Activated CD8-positive, alpha-beta T cell treated with anti-CD3 and anti-CD28 coated beads for 36 hours (primary cell): Measurements from ENCODE around the gene N4BP3. TPM values are rescaled to one million over a fixed set of nuclear protein-coding genes. Genes with fewer than 3 reads are reported as not detected.
A peak's percentile ranks its signal among the peaks of the same experiment; 100 is the strongest.

Source experiments
- ATAC-seq: fragments of 200-7000 bp; cut with Tn5 transposase; one replicate; pipeline ENCODE4 v1.10.0; 2021; ENCODE audit warnings: mild to moderate bottlenecking, moderate library complexity
- CTCF ChIA-PET: fragments of 350-600 bp; sonication (Branson Sonifier 250); formaldehyde crosslinking; loops from one replicate; lab custom pipeline; 2021; ENCODE audit warnings: antibody characterized with exemption; lab: Charles Lee
- POLR2A ChIA-PET: fragments of 350-600 bp; sonication (Branson Sonifier 250); formaldehyde crosslinking; loops from one replicate; lab custom pipeline; 2021; ENCODE audit warnings: antibody characterized with exemption; lab: Charles Lee
- DNase-seq: peaks from one replicate; pipeline ENCODE4 v3.0.0-alpha.2; 2020
- H3K27ac Mint-ChIP-seq: one replicate; pipeline ENCODE4 v1.8.0; 2021; ENCODE audit warnings: mild to moderate bottlenecking, mixed read lengths
- H3K27me3 Mint-ChIP-seq: one replicate; pipeline ENCODE4 v1.8.0; 2021; ENCODE audit warnings: mixed read lengths
- H3K36me3 Mint-ChIP-seq: one replicate; pipeline ENCODE4 v1.8.0; 2021; ENCODE audit warnings: low read depth, mixed read lengths
- H3K4me1 Mint-ChIP-seq: one replicate; pipeline ENCODE4 v1.8.0; 2021; ENCODE audit warnings: low read depth, mixed read lengths
- H3K4me3 Mint-ChIP-seq: one replicate; pipeline ENCODE4 v1.8.0; 2021; ENCODE audit warnings: mild to moderate bottlenecking, moderate library complexity, mixed read lengths
- H3K9me3 Mint-ChIP-seq: one replicate; pipeline ENCODE4 v1.8.0; 2021; ENCODE audit warnings: mixed read lengths
- intact Hi-C: fragments of 100-400 bp; cut with micrococcal nuclease; formaldehyde crosslinking; loops from one replicate; pipeline ENCODE4 v1.10.0; 2022
- total RNA-seq, 2 experiments: library from RNA; stranded (reverse); gene quantifications; one replicate each; pipeline ENCODE4 v1.2.3, GENCODE V29; 2021
- TF ChIP-seq, protein P1 (sequence below): fragments of 200-600 bp; IDR thresholded peaks from one replicate; pipeline ENCODE4 v1.8.0; 2022; ENCODE audit warnings: antibody characterized with exemption, mild to moderate bottlenecking

The N4BP3 gene
- total RNA-seq, 2 experiments from 2014 or later, result 33.2 to 33.4 TPM

GRCh38 chr5:178162481-178162880 is 49.1 kb downstream of the N4BP3 start:
- peaks cover 6% of the 10 kb centered on the region for H3K4me1 Mint-ChIP-seq
- intact Hi-C loops, result no loop called here

GRCh38 chr5:178163772-178164735 is 50.7 kb downstream of the N4BP3 start:
- TF ChIP-seq, protein P1, sequence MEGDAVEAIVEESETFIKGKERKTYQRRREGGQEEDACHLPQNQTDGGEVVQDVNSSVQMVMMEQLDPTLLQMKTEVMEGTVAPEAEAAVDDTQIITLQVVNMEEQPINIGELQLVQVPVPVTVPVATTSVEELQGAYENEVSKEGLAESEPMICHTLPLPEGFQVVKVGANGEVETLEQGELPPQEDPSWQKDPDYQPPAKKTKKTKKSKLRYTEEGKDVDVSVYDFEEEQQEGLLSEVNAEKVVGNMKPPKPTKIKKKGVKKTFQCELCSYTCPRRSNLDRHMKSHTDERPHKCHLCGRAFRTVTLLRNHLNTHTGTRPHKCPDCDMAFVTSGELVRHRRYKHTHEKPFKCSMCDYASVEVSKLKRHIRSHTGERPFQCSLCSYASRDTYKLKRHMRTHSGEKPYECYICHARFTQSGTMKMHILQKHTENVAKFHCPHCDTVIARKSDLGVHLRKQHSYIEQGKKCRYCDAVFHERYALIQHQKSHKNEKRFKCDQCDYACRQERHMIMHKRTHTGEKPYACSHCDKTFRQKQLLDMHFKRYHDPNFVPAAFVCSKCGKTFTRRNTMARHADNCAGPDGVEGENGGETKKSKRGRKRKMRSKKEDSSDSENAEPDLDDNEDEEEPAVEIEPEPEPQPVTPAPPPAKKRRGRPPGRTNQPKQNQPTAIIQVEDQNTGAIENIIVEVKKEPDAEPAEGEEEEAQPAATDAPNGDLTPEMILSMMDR, result peak; percentile 98
- peak; percentile 91 for DNase-seq
- ChIA-PET CTCF (interaction anchor here (0.7 to 4.1 kb wide), 8 partner anchors 9 to 88 kb away, joined by 4 to 56 read pairs (median 4); partner anchors contain the start of gene NHP2), POLR2A (no interaction called here)
- Mint-ChIP-seq H3K4me3 (peak overlapping the region; percentile 44), H3K36me3 (no peaks in the 10 kb centered on the region), H3K27me3 (peaks cover 6% of the 10 kb centered on the region), H3K27ac (no peak overlapping the region), H3K9me3 (no peaks in the 10 kb centered on the region), H3K4me1 (peaks cover 6% of the 10 kb centered on the region)
- intact Hi-C loops, result loop anchor here (1.0 kb wide), 1 partner anchor 88 kb away; no protein-coding TSS in a partner anchor
- ATAC-seq, result peak; percentile 100

More at GRCh38 chr5:178162481-178162880, 49.1 kb downstream of the N4BP3 start:
- Mint-ChIP-seq H3K36me3 (no peaks in the 10 kb centered on the region), H3K27me3 (peaks cover 6% of the 10 kb centered on the region), H3K9me3 (no peaks in the 10 kb centered on the region), H3K4me3 (no peak overlapping the region), H3K27ac (no peak overlapping the region)
- POLR2A ChIA-PET, result interaction anchor here (0.9 to 1.4 kb wide), 3 partner anchors 10 to 96 kb away, joined by 3 to 8 read pairs (median 3); no protein-coding TSS in a partner anchor
- CTCF ChIA-PET, result interaction anchor here (2.0 to 4.1 kb wide), 4 partner anchors 8 to 87 kb away, joined by 5 to 56 read pairs (median 14); partner anchors contain the start of gene NHP2
- DNase-seq (no peak), ATAC-seq (no peak)
- TF ChIP-seq, protein P1, result no peak

DNA sequence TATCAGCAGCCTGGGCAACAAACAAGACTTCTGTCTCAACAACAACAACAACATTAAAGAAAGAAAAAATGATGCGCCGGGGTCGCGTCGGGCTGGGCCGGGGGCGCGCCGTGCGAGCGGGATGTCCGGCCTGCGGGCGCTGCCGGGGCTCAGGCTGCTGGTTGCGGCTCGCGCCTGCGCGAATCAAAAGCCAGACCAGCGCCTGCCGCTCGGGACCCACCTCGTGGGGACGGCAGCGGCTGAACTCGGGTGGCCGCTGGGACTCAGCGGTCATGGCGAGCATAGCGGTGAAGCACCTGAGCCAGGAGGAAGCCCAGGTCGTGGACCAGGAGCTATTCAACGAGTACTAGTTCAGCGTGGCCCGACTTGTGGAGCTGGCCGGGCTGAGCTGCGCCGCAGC is 52.2 kb downstream of the N4BP3 start:
- no peak for DNase-seq
- intact Hi-C loops, result no loop called here
- CTCF ChIA-PET, result interaction anchor here (0.9 to 1.6 kb wide), 2 partner anchors 88 to 90 kb away, joined by 3 to 19 read pairs; no protein-coding TSS in a partner anchor

GRCh38 chr5:178170455-178170854 is 57.1 kb downstream of the N4BP3 start:
- ChIA-PET POLR2A (interaction anchor here (0.6 kb wide), 1 partner anchor 101 kb away, joined by 3 read pairs; no protein-coding TSS in a partner anchor), CTCF (interaction anchor here (1.3 kb wide), 1 partner anchor 94 kb away, joined by 5 read pairs; no protein-coding TSS in a partner anchor)
- Mint-ChIP-seq H3K27me3 (no peaks in the 10 kb centered on the region), H3K27ac (no peak overlapping the region), H3K4me1 (no peaks in the 10 kb centered on the region), H3K9me3 (no peaks in the 10 kb centered on the region), H3K4me3 (no peak overlapping the region), H3K36me3 (no peaks in the 10 kb centered on the region)
- no peak for ATAC-seq
- intact Hi-C loops, result no loop called here
- DNase-seq, result no peak
- TF ChIP-seq, protein P1, result no peak

More for the DNA sequence above, 52.2 kb downstream of the N4BP3 start:
- Mint-ChIP-seq H3K9me3 (no peaks in the 10 kb centered on the region), H3K4me1 (peaks cover 6% of the 10 kb centered on the region), H3K36me3 (no peaks in the 10 kb centered on the region), H3K27me3 (peaks cover 6% of the 10 kb centered on the region), H3K4me3 (no peak overlapping the region), H3K27ac (no peak overlapping the region)
- TF ChIP-seq, protein P1, result no peak
- no peak for ATAC-seq
- POLR2A ChIA-PET, result no interaction called here
